Upper lobe of left lung (tissue), 4 donors: ENCODE measurements around the gene PPP2R2C.

ENCODE experiments used
- EP300 ChIP-seq, 4 donors: sonication (generic); formaldehyde crosslinking; IDR thresholded peaks; one replicate each; pipeline ENCODE4 v1.5.1; 2017; ENCODE audit warnings: antibody characterized with exemption in 4 of 4, control low read depth in 2 of 4
- POLR2A ChIP-seq, 4 donors: fragments of 450-650 bp; IDR thresholded peaks; one replicate each; pipeline ENCODE4 v1.5.1; 2016 to 2017; ENCODE audit warnings: antibody characterized with exemption in 4 of 4, mild to moderate bottlenecking in 2 of 4

GRCh38 chr4:6453688-6453990, 18.8 kb downstream of the PPP2R2C start:
- TF ChIP-seq EP300 (IDR thresholded peaks at IDR 0.05), result no peak
- TF ChIP-seq POLR2A (IDR thresholded peaks at IDR 0.05), result no peak
